ENCODE results near the gene HSP90B1.

Gene HSP90B1

GRCh38 chr12:103936679-103937078 is 6.5 kb downstream of the HSP90B1 start:
- H3K4me3 ChIP-seq (ENCODE audit: low read depth, low read length) = no peak overlapping the region
- POLR2A ChIA-PET = interaction anchor here (1.0 kb wide), 1 partner anchor 9 kb away, joined by 3 read pairs; no protein-coding TSS in a partner anchor
- peaks cover 8% of the 10 kb centered on the region for H3K4me1 ChIP-seq (ENCODE audit: control insufficient read depth, insufficient read depth, low read length)

GRCh38 chr12:103944964-103945363 is 14.8 kb downstream of the HSP90B1 start:
- peaks cover 96 to 100% of the 10 kb centered on the region in 2 experiments for H3K36me3 ChIP-seq (ENCODE audit: control insufficient read depth in 2 of 2, insufficient read depth in 1 of 2, low read length in 2 of 2)
- H3K4me3 ChIP-seq (ENCODE audit: low read depth, low read length) = no peak overlapping the region
- no peak for TF ChIP-seq KLF7 (tag by site-specific recombination; IDR thresholded peaks at IDR 0.05; ENCODE audit: borderline replicate concordance)
- no peaks in the 10 kb centered on the region for H3K9me3 ChIP-seq (ENCODE audit: control insufficient read depth, insufficient read depth, low read depth, low read length)
- ChIA-PET CTCF (interaction anchor here (0.6 to 2.1 kb wide), 3 partner anchors 12 to 205 kb away, joined by 3 to 9 read pairs (median 3); no protein-coding TSS in a partner anchor), POLR2A (interaction anchor here (1.1 to 2.0 kb wide), 3 partner anchors 9 to 21 kb away, joined by 3 to 12 read pairs (median 4); partner anchors contain the start of genes HSP90B1 and TDG)
- no peak overlapping the region for H3K27ac ChIP-seq (ENCODE audit: extremely low read depth, low read depth, low read length)
- no peaks in the 10 kb centered on the region for H3K4me1 ChIP-seq (ENCODE audit: control insufficient read depth, insufficient read depth, low read length)

More at GRCh38 chr12:103936679-103937078, 6.5 kb downstream of the HSP90B1 start:
- H3K9me3 ChIP-seq (ENCODE audit: control insufficient read depth, insufficient read depth, low read depth, low read length) = no peaks in the 10 kb centered on the region
- TF ChIP-seq EGR2 (tag by site-specific recombination; IDR thresholded peaks at IDR 0.05; ENCODE audit: low read depth) (no peak), KLF1 (tag by site-specific recombination; IDR thresholded peaks at IDR 0.05) (no peak), ZNF629 (tag by site-specific recombination; IDR thresholded peaks at IDR 0.05) (no peak), ZXDB (tag by site-specific recombination; IDR thresholded peaks at IDR 0.05) (no peak), ZNF311 (tag by site-specific recombination; IDR thresholded peaks at IDR 0.05; ENCODE audit: borderline replicate concordance) (no peak), PRDM4 (tag by site-specific recombination; IDR thresholded peaks at IDR 0.05) (no peak), ZNF248 (tag by site-specific recombination; IDR thresholded peaks at IDR 0.05) (no peak), ZNF211 (tag by site-specific recombination; IDR thresholded peaks at IDR 0.05; ENCODE audit: low read depth) (no peak), ZNF660 (tag by site-specific recombination; IDR thresholded peaks at IDR 0.05) (no peak)
- TF ChIP-seq, protein P1, sequence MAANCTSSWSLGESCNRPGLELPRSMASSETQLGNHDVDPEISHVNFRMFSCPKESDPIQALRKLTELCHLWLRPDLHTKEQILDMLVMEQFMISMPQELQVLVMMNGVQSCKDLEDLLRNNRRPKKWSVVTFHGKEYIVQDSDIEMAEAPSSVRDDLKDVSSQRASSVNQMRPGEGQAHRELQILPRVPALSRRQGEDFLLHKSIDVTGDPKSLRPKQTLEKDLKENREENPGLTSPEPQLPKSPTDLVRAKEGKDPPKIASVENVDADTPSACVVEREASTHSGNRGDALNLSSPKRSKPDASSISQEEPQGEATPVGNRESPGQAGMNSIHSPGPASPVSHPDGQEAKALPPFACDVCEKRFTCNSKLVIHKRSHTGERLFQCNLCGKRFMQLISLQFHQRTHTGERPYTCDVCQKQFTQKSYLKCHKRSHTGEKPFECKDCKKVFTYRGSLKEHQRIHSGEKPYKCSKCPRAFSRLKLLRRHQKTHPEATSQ (tag by site-specific recombination; IDR thresholded peaks at IDR 0.05) = no peak
- TF ChIP-seq, protein P2, sequence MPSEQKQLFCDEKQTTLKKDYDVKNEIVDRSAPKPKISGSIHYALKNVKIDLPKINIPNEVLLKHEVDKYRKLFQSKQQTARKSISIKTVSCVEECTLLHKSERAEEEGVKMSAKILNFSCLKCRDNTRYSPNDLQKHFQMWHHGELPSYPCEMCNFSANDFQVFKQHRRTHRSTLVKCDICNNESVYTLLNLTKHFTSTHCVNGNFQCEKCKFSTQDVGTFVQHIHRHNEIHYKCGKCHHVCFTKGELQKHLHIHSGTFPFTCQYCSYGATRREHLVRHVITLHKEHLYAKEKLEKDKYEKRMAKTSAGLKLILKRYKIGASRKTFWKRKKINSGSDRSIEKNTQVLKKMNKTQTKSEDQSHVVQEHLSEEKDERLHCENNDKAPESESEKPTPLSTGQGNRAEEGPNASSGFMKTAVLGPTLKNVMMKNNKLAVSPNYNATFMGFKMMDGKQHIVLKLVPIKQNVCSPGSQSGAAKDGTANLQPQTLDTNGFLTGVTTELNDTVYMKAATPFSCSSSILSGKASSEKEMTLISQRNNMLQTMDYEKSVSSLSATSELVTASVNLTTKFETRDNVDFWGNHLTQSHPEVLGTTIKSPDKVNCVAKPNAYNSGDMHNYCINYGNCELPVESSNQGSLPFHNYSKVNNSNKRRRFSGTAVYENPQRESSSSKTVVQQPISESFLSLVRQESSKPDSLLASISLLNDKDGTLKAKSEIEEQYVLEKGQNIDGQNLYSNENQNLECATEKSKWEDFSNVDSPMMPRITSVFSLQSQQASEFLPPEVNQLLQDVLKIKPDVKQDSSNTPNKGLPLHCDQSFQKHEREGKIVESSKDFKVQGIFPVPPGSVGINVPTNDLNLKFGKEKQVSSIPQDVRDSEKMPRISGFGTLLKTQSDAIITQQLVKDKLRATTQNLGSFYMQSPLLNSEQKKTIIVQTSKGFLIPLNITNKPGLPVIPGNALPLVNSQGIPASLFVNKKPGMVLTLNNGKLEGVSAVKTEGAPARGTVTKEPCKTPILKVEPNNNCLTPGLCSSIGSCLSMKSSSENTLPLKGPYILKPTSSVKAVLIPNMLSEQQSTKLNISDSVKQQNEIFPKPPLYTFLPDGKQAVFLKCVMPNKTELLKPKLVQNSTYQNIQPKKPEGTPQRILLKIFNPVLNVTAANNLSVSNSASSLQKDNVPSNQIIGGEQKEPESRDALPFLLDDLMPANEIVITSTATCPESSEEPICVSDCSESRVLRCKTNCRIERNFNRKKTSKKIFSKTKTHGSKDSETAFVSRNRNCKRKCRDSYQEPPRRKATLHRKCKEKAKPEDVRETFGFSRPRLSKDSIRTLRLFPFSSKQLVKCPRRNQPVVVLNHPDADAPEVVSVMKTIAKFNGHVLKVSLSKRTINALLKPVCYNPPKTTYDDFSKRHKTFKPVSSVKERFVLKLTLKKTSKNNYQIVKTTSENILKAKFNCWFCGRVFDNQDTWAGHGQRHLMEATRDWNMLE (tag by site-specific recombination; conservative IDR thresholded peaks at IDR 0.05; ENCODE audit: low read depth) = no peak
- no peak overlapping the region for H3K27ac ChIP-seq (ENCODE audit: extremely low read depth, low read depth, low read length)
- H3K36me3 ChIP-seq (ENCODE audit: control insufficient read depth in 2 of 2, insufficient read depth in 1 of 2, low read length in 2 of 2) = peaks cover 83 to 100% of the 10 kb centered on the region in 2 experiments
- CTCF ChIA-PET = interaction anchor here (0.6 to 0.7 kb wide), 2 partner anchors 53 to 120 kb away, joined by 3 to 4 read pairs; no protein-coding TSS in a partner anchor
